Activated naive CD8-positive, alpha-beta T cell treated with anti-CD3 and anti-CD28 coated beads, Interleukin-2, amount 10 ng/mL, durations not matched to agents 7 days and 5 days (primary cell): ENCODE data around the gene PHF12. TPM values are rescaled to one million over a fixed set of nuclear protein-coding genes. Genes with fewer than 3 reads are reported as not detected.
A peak's percentile ranks its signal among the peaks of the same experiment; 100 is the strongest.
"Not testable (repeated sequence)": the region's sequence is repeated elsewhere in the genome, so short reads cannot be mapped to it uniquely, and the experiment has no call there.

ENCODE experiments used
- ATAC-seq: fragments of 150-1000 bp; cut with Tn5 transposase; one replicate; pipeline ENCODE4 v1.10.0; 2021; ENCODE audit warnings: low read depth, moderate library complexity
- POLR2A ChIA-PET: fragments of 350-600 bp; sonication (Branson Sonifier 250); formaldehyde crosslinking; loops from one replicate; lab custom pipeline; 2021; ENCODE audit warnings: antibody characterized with exemption; lab: Charles Lee
- DNase-seq: peaks from one replicate; pipeline ENCODE4 v3.0.0; 2021
- H3K27ac Mint-ChIP-seq: one replicate; pipeline ENCODE4 v1.8.0; 2022; ENCODE audit warnings: mild to moderate bottlenecking, mixed read lengths
- H3K27me3 Mint-ChIP-seq: one replicate; pipeline ENCODE4 v1.8.0; 2022; ENCODE audit warnings: mild to moderate bottlenecking, moderate library complexity, mixed read lengths
- H3K36me3 Mint-ChIP-seq: one replicate; pipeline ENCODE4 v1.8.0; 2021; ENCODE audit warnings: mild to moderate bottlenecking, mixed read lengths
- H3K4me1 Mint-ChIP-seq: one replicate; pipeline ENCODE4 v1.8.0; 2021; ENCODE audit warnings: mixed read lengths
- H3K4me3 Mint-ChIP-seq: one replicate; pipeline ENCODE4 v1.8.0; 2022; ENCODE audit warnings: mild to moderate bottlenecking, moderate library complexity, mixed read lengths
- H3K9me3 Mint-ChIP-seq: one replicate; pipeline ENCODE4 v1.8.0; 2021; ENCODE audit warnings: mixed read lengths
- total RNA-seq, 2 experiments: library from RNA; stranded (reverse); gene quantifications; one replicate each; pipeline ENCODE4 v1.2.3, GENCODE V29; 2021

Gene PHF12
- total RNA-seq, 2 experiments from 2014 or later, result 98.6 to 99.9 TPM

- POLR2A ChIA-PET, result interaction anchor here (1.4 to 1.8 kb wide), 2 partner anchors 9 to 48 kb away, joined by 4 read pairs; no protein-coding TSS in a partner anchor
- peak overlapping the region; percentile 12 for H3K27ac Mint-ChIP-seq
- no peak for ATAC-seq
- H3K9me3 Mint-ChIP-seq, result no peaks in the 10 kb centered on the region
- DNase-seq, result no peak
- no peaks in the 10 kb centered on the region for H3K27me3 Mint-ChIP-seq
- peaks cover 49% of the 10 kb centered on the region for H3K4me1 Mint-ChIP-seq
- H3K4me3 Mint-ChIP-seq, result peak overlapping the region; percentile 26
- H3K36me3 Mint-ChIP-seq, result peaks cover 37% of the 10 kb centered on the region
These were observed 5.1 kb downstream of the PHF12 start for GRCh38 chr17:28946239-28946638.

GRCh38 chr17:28944862-28945741 is 6.2 kb downstream of the PHF12 start:
- DNase-seq, result no peak
- POLR2A ChIA-PET, result interaction anchor here (1.4 to 1.8 kb wide), 2 partner anchors 8 to 46 kb away, joined by 4 read pairs; no protein-coding TSS in a partner anchor
- Mint-ChIP-seq H3K27ac (peak overlapping the region; percentile 46), H3K9me3 (no peaks in the 10 kb centered on the region), H3K4me1 (peaks cover 59% of the 10 kb centered on the region), H3K36me3 (peaks cover 34% of the 10 kb centered on the region), H3K4me3 (no peak overlapping the region), H3K27me3 (no peaks in the 10 kb centered on the region)
- no peak for ATAC-seq

- Mint-ChIP-seq H3K4me3 (no peak overlapping the region), H3K27ac (no peak overlapping the region)
- POLR2A ChIA-PET, result no interaction called here
These were observed 7.0 kb downstream of the PHF12 start for GRCh38 chr17:28944343-28944742.

GRCh38 chr17:28942925-28943324 is 8.4 kb downstream of the PHF12 start:
- ATAC-seq, result no peak
- peaks cover 61% of the 10 kb centered on the region for H3K4me1 Mint-ChIP-seq
- POLR2A ChIA-PET, result interaction anchor here (0.6 kb wide), 1 partner anchor 9 kb away, joined by 3 read pairs; no protein-coding TSS in a partner anchor
- H3K9me3 Mint-ChIP-seq, result no peaks in the 10 kb centered on the region
- no peak for DNase-seq
- H3K27me3 Mint-ChIP-seq, result no peaks in the 10 kb centered on the region
- no peak overlapping the region for H3K27ac Mint-ChIP-seq
- H3K4me3 Mint-ChIP-seq, result no peak overlapping the region
- peaks cover 29% of the 10 kb centered on the region for H3K36me3 Mint-ChIP-seq

More at GRCh38 chr17:28944343-28944742, 7.0 kb downstream of the PHF12 start:
- ATAC-seq (no peak), DNase-seq (no peak)
- Mint-ChIP-seq H3K4me1 (peaks cover 63% of the 10 kb centered on the region), H3K36me3 (peaks cover 34% of the 10 kb centered on the region), H3K9me3 (no peaks in the 10 kb centered on the region), H3K27me3 (no peaks in the 10 kb centered on the region)

- Mint-ChIP-seq H3K27ac (no peak overlapping the region), H3K27me3 (no peaks in the 10 kb centered on the region), H3K36me3 (peaks cover 24% of the 10 kb centered on the region), H3K4me1 (peaks cover 55% of the 10 kb centered on the region), H3K4me3 (no peak overlapping the region), H3K9me3 (no peaks in the 10 kb centered on the region)
- no peak for DNase-seq
- ATAC-seq, result no peak
- POLR2A ChIA-PET, result no interaction called here
These were observed 10.1 kb downstream of the PHF12 start for GRCh38 chr17:28941251-28941650.

- Mint-ChIP-seq H3K4me1 (peaks cover 54% of the 10 kb centered on the region), H3K27me3 (no peaks in the 10 kb centered on the region), H3K36me3 (peaks cover 26% of the 10 kb centered on the region), H3K4me3 (peak overlapping the region; percentile 41), H3K27ac (peak overlapping the region; percentile 10), H3K9me3 (no peaks in the 10 kb centered on the region)
- DNase-seq (no peak), ATAC-seq (no peak)
- POLR2A ChIA-PET, result no interaction called here
These were observed 10.6 kb downstream of the PHF12 start for GRCh38 chr17:28940675-28941074.

- H3K4me1 Mint-ChIP-seq, result peaks cover 50% of the 10 kb centered on the region
- no peak for DNase-seq
- no peaks in the 10 kb centered on the region for H3K27me3 Mint-ChIP-seq
- peak overlapping the region; percentile 41 for H3K4me3 Mint-ChIP-seq
- no peaks in the 10 kb centered on the region for H3K9me3 Mint-ChIP-seq
- peak; percentile 63 for ATAC-seq
- peaks cover 22% of the 10 kb centered on the region for H3K36me3 Mint-ChIP-seq
- peak overlapping the region; percentile 10 for H3K27ac Mint-ChIP-seq
- POLR2A ChIA-PET, result interaction anchor here (0.7 kb wide), 1 partner anchor 10 kb away, joined by 3 read pairs; no protein-coding TSS in a partner anchor
These were observed 11.2 kb downstream of the PHF12 start for GRCh38 chr17:28940142-28940541.

GRCh38 chr17:28938552-28938951 is 12.8 kb downstream of the PHF12 start:
- peaks cover 41% of the 10 kb centered on the region for H3K4me1 Mint-ChIP-seq
- no peak for ATAC-seq
- POLR2A ChIA-PET, result interaction anchor here (1.7 to 2.4 kb wide), 2 partner anchors 11 to 13 kb away, joined by 7 to 9 read pairs; no protein-coding TSS in a partner anchor
- no peak for DNase-seq
- no peak overlapping the region for H3K27ac Mint-ChIP-seq
- peaks cover 25% of the 10 kb centered on the region for H3K36me3 Mint-ChIP-seq
- H3K4me3 Mint-ChIP-seq, result no peak overlapping the region
- no peaks in the 10 kb centered on the region for H3K27me3 Mint-ChIP-seq
- H3K9me3 Mint-ChIP-seq, result no peaks in the 10 kb centered on the region

- no peak for DNase-seq
- H3K4me1 Mint-ChIP-seq, result peaks cover 42% of the 10 kb centered on the region
- POLR2A ChIA-PET, result interaction anchor here (1.5 to 2.4 kb wide), 4 partner anchors 9 to 15 kb away, joined by 4 to 9 read pairs (median 6); no protein-coding TSS in a partner anchor
- H3K4me3 Mint-ChIP-seq, result no peak overlapping the region
- H3K27ac Mint-ChIP-seq, result no peak overlapping the region
- H3K27me3 Mint-ChIP-seq, result no peaks in the 10 kb centered on the region
- H3K36me3 Mint-ChIP-seq, result peaks cover 21% of the 10 kb centered on the region
- no peaks in the 10 kb centered on the region for H3K9me3 Mint-ChIP-seq
- no peak for ATAC-seq
These were observed 14.1 kb downstream of the PHF12 start for GRCh38 chr17:28937044-28937729.

- POLR2A ChIA-PET, result interaction anchor here (1.6 kb wide), 1 partner anchor 9 kb away, joined by 5 read pairs; no protein-coding TSS in a partner anchor
These were observed 15.4 kb downstream of the PHF12 start for GRCh38 chr17:28935744-28936460.

GRCh38 chr17:28934508-28934907 is 16.8 kb downstream of the PHF12 start:
- DNase-seq, H3K4me3 Mint-ChIP-seq, H3K27ac Mint-ChIP-seq, ATAC-seq, H3K27me3 Mint-ChIP-seq, H3K9me3 Mint-ChIP-seq: not testable (repeated sequence)
- Mint-ChIP-seq H3K4me1 (peaks cover 27% of the 10 kb centered on the region), H3K36me3 (peaks cover 36% of the 10 kb centered on the region)
- POLR2A ChIA-PET, result interaction anchor here (0.7 kb wide), 1 partner anchor 8 kb away, joined by 3 read pairs; no protein-coding TSS in a partner anchor

More at GRCh38 chr17:28935744-28936460, 15.4 kb downstream of the PHF12 start:
- Mint-ChIP-seq H3K4me3 (no peak overlapping the region), H3K9me3 (no peaks in the 10 kb centered on the region), H3K4me1 (peaks cover 35% of the 10 kb centered on the region), H3K36me3 (peaks cover 28% of the 10 kb centered on the region), H3K27ac (no peak overlapping the region), H3K27me3 (no peaks in the 10 kb centered on the region)
- ATAC-seq (no peak), DNase-seq (no peak)

- H3K9me3 Mint-ChIP-seq, result peaks cover 1% of the 10 kb centered on the region
- peaks cover 35% of the 10 kb centered on the region for H3K4me1 Mint-ChIP-seq
These were observed 21.5 kb downstream of the PHF12 start for GRCh38 chr17:28929787-28930186.

More at GRCh38 chr17:28929787-28930186, 21.5 kb downstream of the PHF12 start:
- Mint-ChIP-seq H3K36me3 (peaks cover 51% of the 10 kb centered on the region), H3K27me3 (no peaks in the 10 kb centered on the region), H3K4me3 (no peak overlapping the region), H3K27ac (peak overlapping the region; percentile 2)
- POLR2A ChIA-PET, result interaction anchor here (2.1 kb wide), 1 partner anchor 20 kb away, joined by 9 read pairs; no protein-coding TSS in a partner anchor
- ATAC-seq, result no peak
- no peak for DNase-seq
